Spleen (tissue), 11 donors: ENCODE data around the gene VENTX. TPM values are rescaled to one million over a fixed set of nuclear protein-coding genes. Genes with fewer than 3 reads are reported as not detected.
A peak's percentile ranks its signal among the peaks of the same experiment; 100 is the strongest.

Source experiments
- DNase-seq: peaks from one replicate; pipeline ENCODE4 v3.0.0-alpha.2; 2020
- H3K27ac ChIP-seq, 8 donors: fragments of 200-600 bp; sonication (generic) in 7 of 8; 1 replicate in 4 of 8; 2 replicates in 4 of 8; pipeline versions ENCODE4 v1.5.0 to v1.8.0; 2016 to 2021; ENCODE audit warnings: inconsistent platforms in 4 of 8, mild to moderate bottlenecking in 4 of 8, moderate library complexity in 1 of 8
- H3K27me3 ChIP-seq, 7 donors: fragments of 200-600 bp; sonication (generic) in 6 of 7; replicated peaks in 1 of 7; 1 replicate in 4 of 7; 2 replicates in 3 of 7; pipeline versions ENCODE4 v1.5.0 to v1.8.0; 2016 to 2021; ENCODE audit warnings: inconsistent platforms in 3 of 7, mild to moderate bottlenecking in 1 of 7
- H3K36me3 ChIP-seq, 6 donors: fragments of 200-600 bp; sonication (generic) in 5 of 6; 1 replicate in 4 of 6; 2 replicates in 2 of 6; pipeline versions ENCODE4 v1.5.0 to v1.8.0; 2016 to 2021; ENCODE audit warnings: inconsistent platforms in 2 of 6
- H3K4me1 ChIP-seq, 6 donors: fragments of 200-600 bp; sonication (generic) in 5 of 6; 1 replicate in 3 of 6; 2 replicates in 3 of 6; pipeline versions ENCODE4 v1.5.0 to v1.8.0; 2016 to 2021; ENCODE audit warnings: inconsistent platforms in 3 of 6
- H3K4me3 ChIP-seq, 8 donors: fragments of 200-600 bp; sonication (generic) in 7 of 8; 1 replicate in 4 of 8; 2 replicates in 4 of 8; pipeline versions ENCODE4 v1.5.0 to v1.8.0; 2016 to 2021; ENCODE audit warnings: inconsistent platforms in 4 of 8, mild to moderate bottlenecking in 4 of 8, moderate library complexity in 2 of 8
- H3K9me3 ChIP-seq, 8 donors: fragments of 200-600 bp; sonication (generic) in 7 of 8; 1 replicate in 4 of 8; 2 replicates in 4 of 8; pipeline versions ENCODE4 v1.5.0 to v1.8.0; 2016 to 2021; ENCODE audit warnings: inconsistent platforms in 4 of 8
- POLR2A ChIP-seq, 3 donors: fragments of 450-650 bp; IDR thresholded peaks; one replicate each; pipeline ENCODE4 v1.5.1; 2017; ENCODE audit warnings: antibody characterized with exemption in 3 of 3, mild to moderate bottlenecking in 1 of 3
- POLR2AphosphoS5 ChIP-seq, 3 donors: sonication (generic); formaldehyde crosslinking; IDR thresholded peaks; one replicate each; pipeline ENCODE4 v1.5.1; 2017; ENCODE audit warnings: antibody characterized with exemption in 3 of 3
- WGBS, 5 donors: extraction: QIAGEN DNeasy Blood & Tissue Kit in 3 of 5; methylation state at CpG; one replicate each; pipeline versions ENCODE4 v1.1.5 to v1.1.7; 2013 to 2018; 5-methylcytosine and 5-hydroxymethylcytosine counted together
- intact Hi-C: fragments of 100-400 bp; cut with DNase I; formaldehyde crosslinking; loops from one replicate; pipeline ENCODE4 v1.15.0; 2023; ENCODE audit warnings: low total_unique reads
- polyA plus RNA-seq, 3 donors: library from polyadenylated mRNA; stranded (reverse); fragments of 200-250 nt; gene quantifications; one replicate each; pipeline ENCODE4 v1.2.1, GENCODE V29; 2013
- total RNA-seq, 7 donors: library from RNA; depleted of rRNA in 3 of 7; stranded (reverse); fragments of >200 nt in 3 of 7; fragmentation: NEBNext Ultra II Directional in 4 of 7; extraction: Animal tissue kit (Norgen Biotek cat#: 25700) in 4 of 7; gene quantifications; one replicate each; pipeline versions ENCODE4 v1.1.0 to v1.2.1, GENCODE V29; 2016 to 2021
- TF ChIP-seq, protein P1 (sequence below), 11 experiments: fragments of 200-600 bp in 7 of 11; fragments of 450-650 bp in 4 of 11; sonication (generic) in 4 of 11; IDR thresholded peaks in 8 of 11; conservative IDR thresholded peaks in 3 of 11; 1 replicate in 7 of 11; 2 replicates in 4 of 11; pipeline versions ENCODE4 v1.4.0 to v1.8.0; 2016 to 2021; ENCODE audit warnings: antibody characterized with exemption in 11 of 11, inconsistent platforms in 4 of 11, mild to moderate bottlenecking in 1 of 11
- donor health status: healthy with polysubstance abuse.
- donor health status: DM: no; HTN: no; CAD: no; lungs with moderate emphysema.
- donor health status: DM: no; HTN: no; CAD: no.
- donor health status: Bipolar disorder and iron deficiency.
- donor health status: healthy.
- donor health status: DM: no; HTN: no; CAD: no.
- donor health status: DM: yes; HTN: yes; CAD: no.

VENTX gene
- total and polyA plus RNA-seq, 10 donors = 0.76 to 10.4 (median 3.2) TPM

- DNase-seq = peak; percentile 92
- Histone ChIP-seq H3K36me3 (peaks cover 0 to 3% (median under 1%) of the 10 kb centered on the region in 6 donors), H3K27me3 (peaks cover 0 to 14% (median 0%) of the 10 kb centered on the region in 7 donors), H3K27ac (peak overlapping the region in 7 of 8 donors; percentile 61 to 89 (median 71)), H3K9me3 (no peaks in the 10 kb centered on the region), H3K4me3 (peak overlapping the region in 6 of 8 donors; percentile 1 to 54 (median 17)), H3K4me1 (peaks cover 29 to 65% (median 52%) of the 10 kb centered on the region in 6 donors)
- TF ChIP-seq POLR2A (IDR thresholded peaks at IDR 0.05) = no peak
- TF ChIP-seq POLR2AphosphoS5 (IDR thresholded peaks at IDR 0.05) = peak; percentile 52 to 79 (median 59)
- TF ChIP-seq, protein P1, sequence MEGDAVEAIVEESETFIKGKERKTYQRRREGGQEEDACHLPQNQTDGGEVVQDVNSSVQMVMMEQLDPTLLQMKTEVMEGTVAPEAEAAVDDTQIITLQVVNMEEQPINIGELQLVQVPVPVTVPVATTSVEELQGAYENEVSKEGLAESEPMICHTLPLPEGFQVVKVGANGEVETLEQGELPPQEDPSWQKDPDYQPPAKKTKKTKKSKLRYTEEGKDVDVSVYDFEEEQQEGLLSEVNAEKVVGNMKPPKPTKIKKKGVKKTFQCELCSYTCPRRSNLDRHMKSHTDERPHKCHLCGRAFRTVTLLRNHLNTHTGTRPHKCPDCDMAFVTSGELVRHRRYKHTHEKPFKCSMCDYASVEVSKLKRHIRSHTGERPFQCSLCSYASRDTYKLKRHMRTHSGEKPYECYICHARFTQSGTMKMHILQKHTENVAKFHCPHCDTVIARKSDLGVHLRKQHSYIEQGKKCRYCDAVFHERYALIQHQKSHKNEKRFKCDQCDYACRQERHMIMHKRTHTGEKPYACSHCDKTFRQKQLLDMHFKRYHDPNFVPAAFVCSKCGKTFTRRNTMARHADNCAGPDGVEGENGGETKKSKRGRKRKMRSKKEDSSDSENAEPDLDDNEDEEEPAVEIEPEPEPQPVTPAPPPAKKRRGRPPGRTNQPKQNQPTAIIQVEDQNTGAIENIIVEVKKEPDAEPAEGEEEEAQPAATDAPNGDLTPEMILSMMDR (IDR thresholded peaks at IDR 0.05 in 8 of 11, conservative IDR thresholded peaks at IDR 0.05 in 3 of 11) = peak in 7 of 11 experiments; percentile 6 to 50 (median 43)
- WGBS, 5 donors = 3 to 11% (median 6%) methylated on average over 18 to 27 of the region's 27 CpGs
- intact Hi-C loops = loop anchor here (10.0 kb wide), 1 partner anchor 113 kb away; no protein-coding TSS in a partner anchor
Observed at GRCh38 chr10:133257489-133258065, 19.9 kb downstream of the VENTX start.

GRCh38 chr10:133258066-133258817 is 20.6 kb downstream of the VENTX start:
- H3K27ac ChIP-seq = peak overlapping the region; percentile 45 to 89 (median 71)
- 36 to 44% (median 38%) methylated on average over 12 to 21 of the region's 21 CpGs; no CpG with 5 or more reads in 1 of the 5 donors for WGBS, 5 donors
- peak; percentile 90 for DNase-seq
- H3K4me1 ChIP-seq = peaks cover 29 to 70% (median 57%) of the 10 kb centered on the region in 6 donors
- H3K27me3 ChIP-seq = peaks cover 0 to 14% (median 0%) of the 10 kb centered on the region in 7 donors
- H3K36me3 ChIP-seq = peaks cover 0 to 9% (median 2%) of the 10 kb centered on the region in 6 donors
- TF ChIP-seq POLR2AphosphoS5 (IDR thresholded peaks at IDR 0.05) (no peak), POLR2A (IDR thresholded peaks at IDR 0.05) (no peak)
- TF ChIP-seq, protein P1 (IDR thresholded peaks at IDR 0.05 in 8 of 11, conservative IDR thresholded peaks at IDR 0.05 in 3 of 11) = no peak
- intact Hi-C loops = loop anchor here (10.0 kb wide), 1 partner anchor 113 kb away; no protein-coding TSS in a partner anchor
- no peaks in the 10 kb centered on the region for H3K9me3 ChIP-seq
- H3K4me3 ChIP-seq = peak overlapping the region in 4 of 8 donors; percentile 12 to 54 (median 21)

GRCh38 chr10:133258818-133259601 is 21.4 kb downstream of the VENTX start:
- H3K27ac ChIP-seq = peak overlapping the region; percentile 45 to 89 (median 71)
- H3K27me3 ChIP-seq = peaks cover 0 to 13% (median 0%) of the 10 kb centered on the region in 7 donors
- TF ChIP-seq, protein P1 (IDR thresholded peaks at IDR 0.05 in 8 of 11, conservative IDR thresholded peaks at IDR 0.05 in 3 of 11) = no peak
- TF ChIP-seq POLR2A (IDR thresholded peaks at IDR 0.05) = no peak
- TF ChIP-seq POLR2AphosphoS5 (IDR thresholded peaks at IDR 0.05) = peak; percentile 62 to 82 (median 69)
- H3K4me3 ChIP-seq = peak overlapping the region in 1 of 8 donors; percentile 54
- intact Hi-C loops = loop anchor here (10.0 kb wide), 1 partner anchor 114 kb away; no protein-coding TSS in a partner anchor
- H3K9me3 ChIP-seq = no peaks in the 10 kb centered on the region
- peaks cover 0 to 15% (median 2%) of the 10 kb centered on the region in 6 donors for H3K36me3 ChIP-seq
- peak; percentile 91 for DNase-seq
- H3K4me1 ChIP-seq = peaks cover 29 to 73% (median 61%) of the 10 kb centered on the region in 6 donors
- 17 to 28% (median 19%) methylated on average over 14 to 24 of the region's 24 CpGs for WGBS, 5 donors
